Measurements from ENCODE around the gene FAM221A.
A peak's percentile ranks its signal among the peaks of the same experiment; 100 is the strongest.

DNA sequence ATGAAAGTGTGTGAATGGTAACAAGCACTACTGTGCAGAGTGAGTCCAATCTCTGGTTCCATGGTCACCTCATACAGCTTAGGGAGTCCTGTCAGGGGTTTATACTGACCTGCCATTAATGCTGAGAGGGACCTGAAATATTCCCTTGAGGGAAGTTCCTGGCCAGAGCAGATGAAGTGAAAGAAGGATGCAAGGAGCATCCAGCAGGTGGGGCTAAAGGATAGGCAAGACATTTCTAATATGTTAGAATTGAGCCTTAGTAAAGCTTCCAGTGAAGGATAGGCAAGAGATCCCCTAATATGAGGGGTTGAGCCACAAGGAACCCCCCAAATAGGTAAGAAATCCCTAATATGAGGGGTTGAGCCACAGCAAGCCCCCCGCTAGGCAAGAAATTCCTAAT lies 25.5 kb upstream of the FAM221A start:
- TF ChIP-seq POLR2A (IDR thresholded peaks at IDR 0.05), result no peak
- TF ChIP-seq, protein P1, sequence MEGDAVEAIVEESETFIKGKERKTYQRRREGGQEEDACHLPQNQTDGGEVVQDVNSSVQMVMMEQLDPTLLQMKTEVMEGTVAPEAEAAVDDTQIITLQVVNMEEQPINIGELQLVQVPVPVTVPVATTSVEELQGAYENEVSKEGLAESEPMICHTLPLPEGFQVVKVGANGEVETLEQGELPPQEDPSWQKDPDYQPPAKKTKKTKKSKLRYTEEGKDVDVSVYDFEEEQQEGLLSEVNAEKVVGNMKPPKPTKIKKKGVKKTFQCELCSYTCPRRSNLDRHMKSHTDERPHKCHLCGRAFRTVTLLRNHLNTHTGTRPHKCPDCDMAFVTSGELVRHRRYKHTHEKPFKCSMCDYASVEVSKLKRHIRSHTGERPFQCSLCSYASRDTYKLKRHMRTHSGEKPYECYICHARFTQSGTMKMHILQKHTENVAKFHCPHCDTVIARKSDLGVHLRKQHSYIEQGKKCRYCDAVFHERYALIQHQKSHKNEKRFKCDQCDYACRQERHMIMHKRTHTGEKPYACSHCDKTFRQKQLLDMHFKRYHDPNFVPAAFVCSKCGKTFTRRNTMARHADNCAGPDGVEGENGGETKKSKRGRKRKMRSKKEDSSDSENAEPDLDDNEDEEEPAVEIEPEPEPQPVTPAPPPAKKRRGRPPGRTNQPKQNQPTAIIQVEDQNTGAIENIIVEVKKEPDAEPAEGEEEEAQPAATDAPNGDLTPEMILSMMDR (IDR thresholded peaks at IDR 0.05), result peak in 3 of 4 experiments; percentile 33 to 34 (median 33)
